KOPT-K1 (cell line): ENCODE measurements around the gene FURIN.
"Not testable (repeated sequence)": the region's sequence is repeated elsewhere in the genome, so short reads cannot be mapped to it uniquely, and the experiment has no call there.

Experiments
- H3K27ac ChIP-seq: fragments of 200-600 bp; sonication (generic); 2 replicates; pipeline ENCODE4 v1.5.1; 2016; ENCODE audit warnings: antibody characterized with exemption, mild to moderate bottlenecking, low read depth, low read length; ENCODE audit not compliant: poor library complexity, severe bottlenecking
- H3K36me3 ChIP-seq: fragments of 200-600 bp; sonication (generic); 2 replicates; pipeline ENCODE4 v1.5.1; 2017; ENCODE audit warnings: antibody characterized with exemption, mild to moderate bottlenecking, low read length, moderate library complexity; ENCODE audit not compliant: insufficient read depth
- H3K9me3 ChIP-seq: fragments of 200-600 bp; sonication (generic); 2 replicates; pipeline ENCODE4 v1.5.1; 2017; ENCODE audit warnings: antibody characterized with exemption, low read length, mild to moderate bottlenecking; ENCODE audit not compliant: insufficient read depth, poor library complexity, severe bottlenecking

Gene FURIN

GRCh38 chr15:90890839-90891238 is 22.5 kb downstream of the FURIN start:
- Histone ChIP-seq H3K9me3 (no peaks in the 10 kb centered on the region), H3K27ac (no peak overlapping the region), H3K36me3 (no peaks in the 10 kb centered on the region)

- H3K27ac ChIP-seq = no peak overlapping the region
- no peaks in the 10 kb centered on the region for H3K36me3 ChIP-seq
- no peaks in the 10 kb centered on the region for H3K9me3 ChIP-seq
These were observed 23.1 kb downstream of the FURIN start for GRCh38 chr15:90891346-90891949.

- Histone ChIP-seq H3K36me3 (no peaks in the 10 kb centered on the region), H3K27ac (no peak overlapping the region), H3K9me3 (no peaks in the 10 kb centered on the region)
These were observed 23.6 kb downstream of the FURIN start for GRCh38 chr15:90892023-90892422.

GRCh38 chr15:90892498-90893174 is 24.2 kb downstream of the FURIN start:
- no peaks in the 10 kb centered on the region for H3K9me3 ChIP-seq
- H3K27ac ChIP-seq = no peak overlapping the region
- H3K36me3 ChIP-seq = no peaks in the 10 kb centered on the region

GRCh38 chr15:90893175-90894090 is 25.0 kb downstream of the FURIN start:
- H3K27ac ChIP-seq = peak overlapping the region; percentile 9
- no peaks in the 10 kb centered on the region for H3K36me3 ChIP-seq
- no peaks in the 10 kb centered on the region for H3K9me3 ChIP-seq

GRCh38 chr15:90895571-90896117 is 27.3 kb downstream of the FURIN start:
- Histone ChIP-seq H3K36me3 (no peaks in the 10 kb centered on the region), H3K27ac (no peak overlapping the region), H3K9me3 (no peaks in the 10 kb centered on the region)

GRCh38 chr15:90897131-90897655 is 28.8 kb downstream of the FURIN start:
- H3K36me3 ChIP-seq, H3K27ac ChIP-seq, H3K9me3 ChIP-seq: not testable (repeated sequence)

- no peaks in the 10 kb centered on the region for H3K9me3 ChIP-seq
- H3K27ac ChIP-seq = no peak overlapping the region
- H3K36me3 ChIP-seq = peaks cover 18% of the 10 kb centered on the region
These were observed 33.0 kb downstream of the FURIN start for GRCh38 chr15:90901175-90902039.

GRCh38 chr15:90902040-90902839 is 33.9 kb downstream of the FURIN start:
- H3K27ac ChIP-seq = peak overlapping the region; percentile 67

GRCh38 chr15:90902840-90903732 is 34.7 kb downstream of the FURIN start, which contains the start of gene MAN2A2:
Gene MAN2A2 (plus strand): TSS chr15:90903302. CDS start chr15:90904208, 906 bp downstream.
- Histone ChIP-seq H3K9me3 (no peaks in the 10 kb centered on the region), H3K27ac (peak within 1 kb of the TSS; percentile 67), H3K36me3 (peaks cover 35% of the 10 kb centered on the region)

More at GRCh38 chr15:90902040-90902839, 33.9 kb downstream of the FURIN start:
- Histone ChIP-seq H3K9me3 (no peaks in the 10 kb centered on the region), H3K36me3 (peaks cover 27% of the 10 kb centered on the region)

GRCh38 chr15:90903733-90904536 is 35.5 kb downstream of the FURIN start:
- Histone ChIP-seq H3K9me3 (no peaks in the 10 kb centered on the region), H3K36me3 (peaks cover 39% of the 10 kb centered on the region), H3K27ac (peak overlapping the region; percentile 67)

- Histone ChIP-seq H3K27ac (no peak overlapping the region), H3K36me3 (peaks cover 47% of the 10 kb centered on the region), H3K9me3 (no peaks in the 10 kb centered on the region)
These were observed 36.4 kb downstream of the FURIN start for GRCh38 chr15:90904746-90905145.
